ENCODE results near the gene AFM.

Gene AFM, protein sequence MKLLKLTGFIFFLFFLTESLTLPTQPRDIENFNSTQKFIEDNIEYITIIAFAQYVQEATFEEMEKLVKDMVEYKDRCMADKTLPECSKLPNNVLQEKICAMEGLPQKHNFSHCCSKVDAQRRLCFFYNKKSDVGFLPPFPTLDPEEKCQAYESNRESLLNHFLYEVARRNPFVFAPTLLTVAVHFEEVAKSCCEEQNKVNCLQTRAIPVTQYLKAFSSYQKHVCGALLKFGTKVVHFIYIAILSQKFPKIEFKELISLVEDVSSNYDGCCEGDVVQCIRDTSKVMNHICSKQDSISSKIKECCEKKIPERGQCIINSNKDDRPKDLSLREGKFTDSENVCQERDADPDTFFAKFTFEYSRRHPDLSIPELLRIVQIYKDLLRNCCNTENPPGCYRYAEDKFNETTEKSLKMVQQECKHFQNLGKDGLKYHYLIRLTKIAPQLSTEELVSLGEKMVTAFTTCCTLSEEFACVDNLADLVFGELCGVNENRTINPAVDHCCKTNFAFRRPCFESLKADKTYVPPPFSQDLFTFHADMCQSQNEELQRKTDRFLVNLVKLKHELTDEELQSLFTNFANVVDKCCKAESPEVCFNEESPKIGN

DNA sequence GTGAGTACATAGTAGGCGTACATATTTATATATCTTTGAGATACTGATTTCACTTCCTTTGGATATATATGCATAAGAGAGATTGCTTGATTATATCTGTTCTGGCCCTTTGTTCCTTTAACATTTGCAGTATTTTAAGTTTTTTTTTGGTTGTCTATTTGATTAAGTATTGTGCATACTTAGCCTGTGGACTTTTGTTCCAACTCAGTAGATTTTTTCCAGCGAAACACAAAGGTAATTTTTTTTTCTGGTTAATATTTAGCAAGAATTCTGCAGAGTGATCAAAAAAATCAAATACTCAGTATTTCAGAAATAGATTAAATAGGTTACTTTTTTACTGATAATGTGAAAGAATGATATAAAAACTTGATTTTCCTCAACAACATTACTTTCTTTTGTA, at the start of gene AFM:
AFM (plus strand) TSS at position 388 of the 400 bp plus-strand sequence. CDS start 31 bp downstream, outside the sequence.
- no peak for DNase-seq (ENCODE audit: low read depth in 1 of 2, low spot score in 1 of 2)

DNA sequence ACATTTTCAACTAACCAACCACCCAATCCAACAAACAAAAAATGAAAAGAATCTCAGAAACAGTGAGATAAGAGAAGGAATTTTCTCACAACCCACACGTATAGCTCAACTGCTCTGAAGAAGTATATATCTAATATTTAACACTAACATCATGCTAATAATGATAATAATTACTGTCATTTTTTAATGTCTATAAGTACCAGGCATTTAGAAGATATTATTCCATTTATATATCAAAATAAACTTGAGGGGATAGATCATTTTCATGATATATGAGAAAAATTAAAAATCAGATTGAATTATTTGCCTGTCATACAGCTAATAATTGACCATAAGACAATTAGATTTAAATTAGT, 49.8 kb upstream of the AFM start:
- DNase-seq (ENCODE audit: low read depth in 1 of 2, low spot score in 1 of 2): no peak

DNA sequence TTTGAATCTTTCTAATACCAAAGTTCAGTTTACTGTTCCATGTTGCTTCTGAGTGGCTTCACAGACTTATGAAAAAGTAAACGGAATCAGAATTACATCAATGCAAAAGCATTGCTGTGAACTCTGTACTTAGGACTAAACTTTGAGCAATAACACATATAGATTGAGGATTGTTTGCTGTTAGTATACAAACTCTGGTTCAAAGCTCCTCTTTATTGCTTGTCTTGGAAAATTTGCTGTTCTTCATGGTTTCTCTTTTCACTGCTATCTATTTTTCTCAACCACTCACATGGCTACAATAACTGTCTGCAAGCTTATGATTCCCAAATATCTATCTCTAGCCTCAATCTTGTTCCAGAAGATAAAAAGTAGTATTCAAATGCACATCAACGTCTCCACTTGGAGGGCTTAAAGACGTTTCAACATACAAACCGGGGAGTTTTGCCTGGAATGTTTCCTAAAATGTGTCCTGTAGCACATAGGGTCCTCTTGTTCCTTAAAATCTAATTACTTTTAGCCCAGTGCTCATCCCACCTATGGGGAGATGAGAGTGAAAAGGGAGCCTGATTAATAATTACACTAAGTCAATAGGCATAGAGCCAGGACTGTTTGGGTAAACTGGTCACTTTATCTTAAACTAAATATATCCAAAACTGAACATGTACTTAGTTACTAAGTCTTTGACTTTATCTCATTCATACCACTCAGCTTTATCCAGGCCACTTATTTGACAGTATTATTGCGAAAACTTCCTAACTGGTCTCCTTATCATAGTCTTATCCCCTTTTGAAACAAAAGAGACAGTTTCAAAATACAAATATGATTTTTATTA, 49.2 kb upstream of the AFM start:
- DNase-seq (ENCODE audit: low read depth in 1 of 2, low spot score in 1 of 2): no peak

DNA sequence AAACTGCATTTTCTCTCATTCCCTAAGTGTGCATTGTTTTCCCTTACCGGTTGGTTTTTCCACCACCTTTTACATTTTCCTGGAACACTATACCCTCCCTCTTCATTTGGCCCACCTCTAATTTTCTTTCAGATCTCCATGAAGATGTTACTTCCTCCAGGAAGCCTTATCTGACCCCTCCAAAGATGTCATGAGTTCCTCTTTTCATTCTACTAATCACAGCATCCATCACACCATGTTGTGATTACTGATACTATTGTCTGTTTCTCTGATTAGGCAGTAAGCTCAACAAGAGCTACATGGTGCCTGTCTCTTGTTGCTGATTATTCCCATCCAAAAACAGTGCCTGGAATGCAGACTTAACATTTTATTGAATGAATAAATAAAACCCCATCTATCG, 48.4 kb upstream of the AFM start:
- DNase-seq (ENCODE audit: low read depth in 1 of 2, low spot score in 1 of 2): no peak

DNA sequence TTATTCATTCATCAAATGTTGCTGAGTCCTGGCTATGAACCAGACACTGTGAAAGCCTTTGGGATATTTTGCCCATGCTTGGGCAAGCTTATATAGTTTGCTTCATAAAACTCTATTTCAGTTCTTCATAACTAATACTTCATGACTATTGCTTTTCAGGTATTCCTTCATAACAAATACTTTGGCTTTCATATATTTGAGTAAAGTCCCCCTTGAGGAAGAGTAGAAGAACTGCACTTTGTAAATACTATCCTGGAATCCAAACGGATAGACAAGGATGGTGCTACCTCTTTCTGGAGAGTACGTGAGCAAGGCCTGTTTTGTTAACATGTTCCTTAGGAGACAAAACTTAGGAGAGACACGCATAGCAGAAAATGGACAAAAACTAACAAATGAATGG, 47.2 kb upstream of the AFM start:
- no peak for DNase-seq (ENCODE audit: low read depth in 1 of 2, low spot score in 1 of 2)

DNA sequence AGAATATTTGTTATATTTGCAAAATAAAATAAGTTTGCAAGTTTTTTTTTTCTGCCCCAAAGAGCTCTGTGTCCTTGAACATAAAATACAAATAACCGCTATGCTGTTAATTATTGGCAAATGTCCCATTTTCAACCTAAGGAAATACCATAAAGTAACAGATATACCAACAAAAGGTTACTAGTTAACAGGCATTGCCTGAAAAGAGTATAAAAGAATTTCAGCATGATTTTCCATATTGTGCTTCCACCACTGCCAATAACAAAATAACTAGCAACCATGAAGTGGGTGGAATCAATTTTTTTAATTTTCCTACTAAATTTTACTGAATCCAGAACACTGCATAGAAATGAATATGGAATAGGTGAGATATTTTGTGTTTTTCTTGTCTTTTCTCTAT, 45.6 kb upstream of the AFM start, which contains the start of gene AFP:
AFP (plus strand) TSS at position 238 of the 400 bp plus-strand sequence; CDS start at position 280, 42 bp downstream.
- no peak for DNase-seq (ENCODE audit: low read depth in 1 of 2, low spot score in 1 of 2)

DNA sequence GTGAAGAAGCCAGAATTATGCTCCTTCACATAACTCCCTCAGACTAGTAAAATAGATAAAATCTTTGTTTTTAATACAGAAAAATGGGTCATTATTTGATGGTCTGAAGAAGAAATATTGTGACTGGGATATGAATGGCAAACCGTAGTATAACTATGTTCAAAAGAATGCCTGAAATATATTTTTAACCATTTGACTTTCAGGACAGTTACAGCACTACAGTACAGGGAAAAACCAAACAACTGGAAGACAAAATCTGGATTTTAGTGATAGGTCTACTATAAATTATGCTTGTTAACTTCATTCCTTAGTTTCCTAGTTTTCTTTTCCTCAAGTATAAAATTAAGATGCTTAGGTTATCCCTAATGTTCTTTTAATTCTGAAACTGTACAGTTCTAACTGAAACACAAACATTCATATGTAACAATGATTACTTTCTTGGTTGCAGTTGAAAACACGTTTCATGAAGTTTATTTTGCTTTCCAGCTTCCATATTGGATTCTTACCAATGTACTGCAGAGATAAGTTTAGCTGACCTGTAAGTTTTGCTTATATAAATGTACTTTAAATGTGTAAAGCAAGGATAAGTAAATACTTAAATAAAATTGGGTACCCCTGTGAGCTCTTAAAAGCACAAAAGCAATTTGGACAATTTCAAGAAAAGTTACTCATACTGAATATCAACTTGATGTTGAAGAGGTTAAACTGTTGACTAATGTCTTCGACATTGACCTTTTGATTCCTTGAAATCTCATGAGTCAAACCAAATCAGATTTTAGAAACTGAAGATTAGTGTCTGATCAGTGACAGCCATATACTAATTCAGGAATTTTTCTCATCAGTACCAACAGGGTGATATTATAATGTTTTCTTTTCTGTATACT, 44.6 kb upstream of the AFM start:
- DNase-seq (ENCODE audit: low read depth in 1 of 2, low spot score in 1 of 2): no peak

DNA sequence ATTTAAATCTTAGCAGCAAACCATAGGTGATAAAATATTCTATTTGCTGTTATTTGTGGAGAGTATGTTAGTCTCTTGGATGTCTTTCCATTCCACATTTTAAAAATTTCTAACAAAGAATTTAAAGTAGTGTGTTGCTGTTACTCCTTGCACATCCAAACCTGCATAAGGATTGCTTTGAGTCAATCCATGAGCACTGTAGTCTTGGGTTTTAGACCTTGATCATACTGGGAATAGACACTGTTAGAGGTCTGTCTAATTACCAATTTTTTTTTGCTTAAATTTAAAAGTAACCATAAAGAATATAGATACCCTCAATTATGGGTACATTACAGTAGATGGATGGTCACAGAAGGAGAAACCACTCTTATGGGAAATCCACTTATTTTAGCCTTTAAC, 44.0 kb upstream of the AFM start:
- no peak for DNase-seq (ENCODE audit: low read depth in 1 of 2, low spot score in 1 of 2)

DNA sequence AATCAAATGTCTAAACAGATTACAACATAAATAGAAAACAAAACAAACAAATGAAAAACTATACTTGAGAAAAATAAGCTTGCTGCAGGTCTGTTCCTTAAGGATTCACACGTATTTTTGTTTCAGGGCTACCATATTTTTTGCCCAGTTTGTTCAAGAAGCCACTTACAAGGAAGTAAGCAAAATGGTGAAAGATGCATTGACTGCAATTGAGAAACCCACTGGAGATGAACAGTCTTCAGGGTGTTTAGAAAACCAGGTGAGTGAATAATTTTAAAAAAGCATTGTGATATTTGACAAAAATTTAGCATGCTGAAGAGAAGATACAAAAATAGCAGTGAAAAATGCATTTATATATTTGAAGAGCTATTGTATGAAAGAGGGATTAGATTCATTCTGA, 43.5 kb upstream of the AFM start:
- DNase-seq (ENCODE audit: low read depth in 1 of 2, low spot score in 1 of 2): no peak

DNA sequence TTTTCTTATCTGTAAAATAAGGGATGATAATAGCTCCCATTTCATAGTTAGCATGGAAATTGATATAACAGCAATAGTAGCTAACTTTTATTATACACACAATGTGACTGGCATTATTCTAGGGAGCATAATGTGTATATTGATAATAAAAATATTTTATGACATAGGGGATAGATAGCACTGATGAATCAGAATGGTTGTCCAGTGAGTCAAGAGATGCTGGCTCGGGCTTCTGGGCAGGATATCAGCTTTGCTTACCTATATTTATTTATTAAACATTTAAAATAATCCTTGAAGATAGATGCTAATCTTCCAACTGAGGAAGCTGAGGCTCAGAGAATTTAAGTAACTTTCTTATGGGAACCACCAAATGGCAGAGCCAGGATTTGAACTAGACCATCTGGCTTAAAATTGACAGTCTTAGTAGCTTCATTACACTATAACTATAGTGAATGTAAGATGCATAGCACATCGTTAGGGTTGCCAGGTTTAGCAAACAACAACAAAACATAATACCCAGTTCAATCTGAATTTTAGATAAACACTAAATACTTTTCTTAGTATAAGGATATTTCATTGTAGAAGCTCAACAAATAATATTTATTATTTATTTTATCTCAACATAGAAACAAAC, 42.8 kb upstream of the AFM start:
- no peak for DNase-seq (ENCODE audit: low read depth in 1 of 2, low spot score in 1 of 2)

DNA sequence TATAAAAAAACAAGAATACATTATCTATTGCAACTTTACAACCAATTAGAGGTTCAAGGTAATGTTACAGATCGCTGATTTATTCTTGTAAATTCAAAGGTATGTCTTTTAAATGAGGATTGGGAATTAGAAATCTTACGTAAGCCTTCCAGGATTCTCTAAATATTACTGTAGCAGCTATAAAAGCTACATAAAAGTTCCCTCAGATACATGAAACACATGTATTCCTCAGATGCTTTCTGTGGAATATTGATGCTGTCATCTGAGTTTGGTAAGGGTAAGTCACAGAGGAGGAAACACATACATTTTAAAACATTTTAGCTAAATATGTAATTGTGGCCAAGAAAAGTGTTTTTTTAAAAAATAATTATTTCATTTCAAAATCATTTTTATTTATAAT, 42.1 kb upstream of the AFM start:
- no peak for DNase-seq (ENCODE audit: low read depth in 1 of 2, low spot score in 1 of 2)

DNA sequence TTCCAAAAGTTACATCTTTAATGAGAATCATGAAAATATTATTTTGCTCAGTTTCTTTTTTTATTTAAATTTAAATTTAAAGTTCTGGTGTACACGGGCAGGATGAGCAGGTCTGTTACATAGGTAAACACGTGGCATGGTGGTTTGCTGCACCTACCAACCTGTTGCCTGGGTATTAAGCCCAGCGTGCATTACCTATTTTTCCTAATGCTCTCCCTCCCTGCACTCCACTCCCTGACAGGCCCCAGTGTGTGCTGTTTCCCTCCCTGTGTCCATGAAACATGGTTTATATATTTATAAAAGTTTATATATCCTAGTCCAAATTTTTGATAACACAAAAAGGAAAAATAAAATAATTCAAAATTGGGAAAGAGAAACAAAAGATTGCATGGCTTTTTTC, 41.6 kb upstream of the AFM start:
- no peak for DNase-seq (ENCODE audit: low read depth in 1 of 2, low spot score in 1 of 2)

DNA sequence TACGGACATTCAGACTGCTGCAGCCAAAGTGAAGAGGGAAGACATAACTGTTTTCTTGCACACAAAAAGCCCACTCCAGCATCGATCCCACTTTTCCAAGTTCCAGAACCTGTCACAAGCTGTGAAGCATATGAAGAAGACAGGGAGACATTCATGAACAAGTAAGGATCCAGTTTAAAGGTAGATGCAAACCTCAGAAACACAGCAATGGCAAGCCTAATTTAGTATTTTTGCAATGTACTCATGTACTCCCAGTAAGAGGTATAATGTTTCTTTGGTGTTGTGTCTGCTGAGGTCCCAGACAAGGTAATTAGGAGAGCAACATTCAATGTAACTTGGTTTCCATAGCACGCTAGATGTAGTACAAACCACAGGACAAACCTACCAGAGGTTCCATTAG, 40.9 kb upstream of the AFM start:
- DNase-seq (ENCODE audit: low read depth in 1 of 2, low spot score in 1 of 2): no peak

DNA sequence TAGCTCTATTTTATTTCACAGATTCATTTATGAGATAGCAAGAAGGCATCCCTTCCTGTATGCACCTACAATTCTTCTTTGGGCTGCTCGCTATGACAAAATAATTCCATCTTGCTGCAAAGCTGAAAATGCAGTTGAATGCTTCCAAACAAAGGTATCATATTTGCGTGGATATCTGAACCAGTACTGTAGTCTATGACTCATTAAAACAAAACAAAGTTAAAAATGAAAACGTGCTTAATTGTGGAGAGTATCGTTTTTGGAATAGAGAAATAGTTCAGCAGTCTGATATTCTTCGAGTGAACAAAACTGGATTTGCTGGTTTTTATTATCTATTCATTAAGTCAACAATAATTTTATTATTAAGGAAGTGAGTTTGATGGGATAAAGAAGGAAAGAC, 39.3 kb upstream of the AFM start:
- no peak for DNase-seq (ENCODE audit: low read depth in 1 of 2, low spot score in 1 of 2)

DNA sequence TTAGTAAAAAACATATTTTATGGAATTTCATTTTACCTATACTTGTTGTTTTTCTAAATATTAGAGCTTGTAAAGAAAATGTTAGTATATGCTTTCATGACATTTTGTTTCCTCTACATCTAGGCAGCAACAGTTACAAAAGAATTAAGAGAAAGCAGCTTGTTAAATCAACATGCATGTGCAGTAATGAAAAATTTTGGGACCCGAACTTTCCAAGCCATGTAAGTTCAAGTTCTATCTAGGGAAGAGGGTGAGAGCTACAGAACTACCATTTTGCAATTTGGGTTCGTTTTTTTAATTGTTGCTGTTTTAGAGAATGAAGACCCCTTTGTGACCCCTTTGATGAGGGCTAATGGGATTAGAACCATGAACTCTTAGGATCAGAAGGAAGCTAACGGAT, 38.3 kb upstream of the AFM start:
- no peak for DNase-seq (ENCODE audit: low read depth in 1 of 2, low spot score in 1 of 2)

DNA sequence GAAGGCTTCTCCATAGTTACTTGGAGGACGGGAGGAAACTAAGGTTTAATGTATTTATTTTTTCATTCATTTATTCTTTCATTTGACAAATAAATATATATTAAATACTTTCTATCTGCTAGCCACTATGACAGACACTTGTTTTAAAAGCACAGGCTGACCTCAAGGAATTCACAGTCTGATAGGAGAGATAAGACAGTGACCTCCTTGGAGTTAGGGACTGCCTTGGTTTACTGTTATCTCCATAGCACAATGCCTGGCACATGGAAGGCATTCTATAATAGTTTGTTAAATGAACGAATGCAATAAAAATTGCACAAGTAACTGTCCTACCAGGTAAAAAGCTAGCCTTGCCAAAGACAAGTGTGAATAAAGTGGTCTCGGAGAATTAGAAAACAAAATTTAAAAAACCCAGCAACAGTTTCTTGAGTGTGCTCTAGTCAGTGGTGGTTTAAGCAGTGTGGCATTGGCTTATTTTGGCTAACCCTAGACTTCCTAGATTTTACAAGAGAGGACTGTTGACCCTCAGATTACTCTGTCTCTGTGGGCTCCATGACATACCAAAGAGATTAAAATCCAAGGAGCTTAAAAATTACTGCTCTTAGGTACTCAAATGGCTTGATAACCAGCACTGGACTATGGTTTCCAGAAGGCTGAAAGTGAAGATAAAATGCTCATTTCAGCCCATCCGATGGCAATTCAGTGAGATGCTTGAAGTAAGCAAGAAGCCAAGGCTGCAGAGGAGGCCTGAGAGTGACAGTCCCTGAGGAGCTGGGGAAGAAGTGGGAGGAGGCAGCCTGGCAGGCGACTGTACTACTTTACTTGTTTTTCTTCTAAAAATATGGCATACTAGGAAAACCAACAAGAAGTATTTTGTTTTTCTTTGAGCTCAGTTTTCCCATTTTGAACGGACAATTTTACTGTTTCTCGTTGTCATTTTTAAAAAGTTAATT, 35.9 kb upstream of the AFM start:
- DNase-seq (ENCODE audit: low read depth in 1 of 2, low spot score in 1 of 2): no peak

DNA sequence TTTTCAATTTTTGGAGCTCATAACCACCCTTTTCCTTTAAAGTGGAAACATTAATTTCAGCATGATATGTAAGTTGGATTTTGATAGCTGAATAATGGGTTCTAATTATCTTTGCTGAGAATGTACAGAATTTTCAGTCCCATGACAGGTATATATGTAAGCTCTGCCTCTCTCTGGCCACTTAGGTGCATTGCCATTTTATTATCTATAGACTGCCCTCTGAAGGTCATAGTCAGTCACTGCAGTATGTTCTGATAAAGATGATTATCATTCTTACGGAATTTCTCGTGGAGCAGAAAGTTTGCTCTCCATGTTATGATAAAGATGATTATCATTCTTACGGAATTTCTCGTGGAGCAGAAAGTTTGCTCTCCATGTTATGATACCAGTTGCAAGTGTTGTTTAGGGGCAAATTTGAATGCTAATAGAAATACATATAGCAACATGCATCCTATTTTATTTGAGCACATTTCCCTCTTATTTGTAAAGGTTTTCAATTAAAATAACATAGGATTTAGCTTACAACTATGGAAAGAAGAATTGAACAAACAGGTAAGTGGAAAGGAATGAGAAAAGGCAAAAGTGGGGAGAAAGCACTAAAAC, 35.1 kb upstream of the AFM start:
- DNase-seq (ENCODE audit: low read depth in 1 of 2, low spot score in 1 of 2): no peak

DNA sequence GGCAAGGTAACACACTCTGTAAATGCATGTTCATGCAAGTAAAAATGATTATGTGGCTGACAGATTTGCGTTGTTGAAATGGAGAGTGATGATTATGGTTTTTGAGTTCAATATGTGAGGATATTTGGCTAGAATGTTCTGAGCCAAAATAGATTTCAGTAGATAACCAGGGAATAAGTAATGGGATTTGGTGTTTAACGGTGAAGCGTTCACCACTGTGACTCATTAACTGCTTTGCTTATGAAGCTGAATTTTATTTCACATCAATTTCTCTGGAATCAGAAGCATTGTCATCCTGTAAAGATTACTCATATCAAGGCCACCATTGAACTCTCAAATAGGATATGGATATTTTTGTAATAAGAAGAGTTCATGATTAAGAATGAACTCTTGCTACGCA, 33.9 kb upstream of the AFM start:
- no peak for DNase-seq (ENCODE audit: low read depth in 1 of 2, low spot score in 1 of 2)

Measured in stimulated activated CD4-positive, alpha-beta T cell treated with anti-CD3 and anti-CD28 coated beads, Interleukin-15, amount 100 ng/mL, for 1 hour (primary cell).